ENCODE data around the gene CCDC110. TPM values are rescaled to one million over a fixed set of nuclear protein-coding genes. Genes with fewer than 3 reads are reported as not detected.

The CCDC110 gene
- total RNA-seq, 4 donors from 2014 or later = 6.8 to 22.1 (median 10.4) TPM

- Histone ChIP-seq H3K9me3 (no peaks in the 10 kb centered on the region), H3K4me3 (replicated peaks in 1 of 3) (no peak overlapping the region), H3K36me3 (no peaks in the 10 kb centered on the region), H3K27me3 (no peaks in the 10 kb centered on the region), H3K27ac (no peak overlapping the region), H3K4me1 (peaks cover 6 to 12% of the 10 kb centered on the region in 2 donors)
- no peak for DNase-seq
- 91 to 97% methylated on average over 8 of the region's 8 CpGs for WGBS, 2 donors
- intact Hi-C loops (cut with DNase I) = loop anchor here (5.0 kb wide), 1 partner anchor 124 kb away; no protein-coding TSS in a partner anchor
- no peak for TF ChIP-seq POLR2A (IDR thresholded peaks at IDR 0.05)
Observed at GRCh38 chr4:185473247-185473646, 1.7 kb upstream of the CCDC110 start.

- no peaks in the 10 kb centered on the region for H3K9me3 ChIP-seq
- H3K4me1 ChIP-seq = peaks cover 6 to 12% of the 10 kb centered on the region in 2 donors
- no peaks in the 10 kb centered on the region for H3K36me3 ChIP-seq
- peak overlapping the region in 1 of 3 donors; percentile 79 for H3K27ac ChIP-seq
- 46 to 48% methylated on average over 10 of the region's 10 CpGs for WGBS, 2 donors
- peak overlapping the region; percentile 48 to 92 (median 65) for H3K4me3 ChIP-seq (replicated peaks in 1 of 3)
- intact Hi-C loops (cut with DNase I) = loop anchor here (5.0 kb wide), 1 partner anchor 125 kb away; no protein-coding TSS in a partner anchor
- no peaks in the 10 kb centered on the region for H3K27me3 ChIP-seq
- TF ChIP-seq, protein P1, sequence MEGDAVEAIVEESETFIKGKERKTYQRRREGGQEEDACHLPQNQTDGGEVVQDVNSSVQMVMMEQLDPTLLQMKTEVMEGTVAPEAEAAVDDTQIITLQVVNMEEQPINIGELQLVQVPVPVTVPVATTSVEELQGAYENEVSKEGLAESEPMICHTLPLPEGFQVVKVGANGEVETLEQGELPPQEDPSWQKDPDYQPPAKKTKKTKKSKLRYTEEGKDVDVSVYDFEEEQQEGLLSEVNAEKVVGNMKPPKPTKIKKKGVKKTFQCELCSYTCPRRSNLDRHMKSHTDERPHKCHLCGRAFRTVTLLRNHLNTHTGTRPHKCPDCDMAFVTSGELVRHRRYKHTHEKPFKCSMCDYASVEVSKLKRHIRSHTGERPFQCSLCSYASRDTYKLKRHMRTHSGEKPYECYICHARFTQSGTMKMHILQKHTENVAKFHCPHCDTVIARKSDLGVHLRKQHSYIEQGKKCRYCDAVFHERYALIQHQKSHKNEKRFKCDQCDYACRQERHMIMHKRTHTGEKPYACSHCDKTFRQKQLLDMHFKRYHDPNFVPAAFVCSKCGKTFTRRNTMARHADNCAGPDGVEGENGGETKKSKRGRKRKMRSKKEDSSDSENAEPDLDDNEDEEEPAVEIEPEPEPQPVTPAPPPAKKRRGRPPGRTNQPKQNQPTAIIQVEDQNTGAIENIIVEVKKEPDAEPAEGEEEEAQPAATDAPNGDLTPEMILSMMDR (IDR thresholded peaks at IDR 0.05) = no peak
- no peak for TF ChIP-seq POLR2A (IDR thresholded peaks at IDR 0.05)
- no peak for DNase-seq
Observed at GRCh38 chr4:185472103-185472542, 590 bp upstream of the CCDC110 start.

DNA sequence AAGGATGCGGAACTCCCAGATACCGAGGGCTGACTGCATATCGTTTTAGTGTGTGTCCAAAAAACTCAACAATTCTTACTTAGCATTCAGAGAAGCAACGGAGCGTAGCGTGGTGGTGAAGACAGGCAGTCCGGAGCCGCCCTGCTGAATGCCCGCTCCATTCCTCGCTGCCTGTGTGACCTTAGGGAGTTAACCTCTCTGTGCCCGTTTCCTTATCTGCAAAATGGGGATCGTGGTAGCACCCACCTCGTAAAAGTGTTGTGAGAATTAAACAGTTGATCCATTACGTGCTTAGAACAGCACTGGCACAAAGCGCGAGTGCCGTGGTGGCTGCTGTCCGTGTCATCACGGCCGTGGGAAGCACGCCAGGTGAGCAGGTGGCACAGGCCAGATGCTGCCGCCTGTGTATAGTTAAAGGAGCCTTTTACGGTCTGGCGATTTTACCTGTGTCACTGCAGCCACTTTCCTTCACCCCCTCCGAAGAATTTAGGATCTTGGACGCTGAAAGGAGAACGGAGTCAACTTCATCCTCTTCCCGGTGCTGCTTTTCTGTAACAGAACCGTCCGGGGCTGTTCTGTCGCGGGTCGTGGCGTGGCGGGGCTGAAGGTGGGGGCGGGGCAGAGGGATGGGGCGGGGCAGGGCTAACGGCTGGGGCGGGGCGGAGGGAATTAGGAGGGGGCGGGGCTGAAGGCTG, 885 bp downstream of the CCDC110 start:
- intact Hi-C loops (cut with DNase I) = loop anchor here (5.0 kb wide), 1 partner anchor 127 kb away; no protein-coding TSS in a partner anchor
- Histone ChIP-seq H3K4me3 (replicated peaks in 1 of 3) (peak overlapping the region; percentile 47 to 64 (median 47)), H3K36me3 (no peaks in the 10 kb centered on the region), H3K9me3 (no peaks in the 10 kb centered on the region), H3K4me1 (peaks cover 6 to 12% of the 10 kb centered on the region in 2 donors), H3K27me3 (no peaks in the 10 kb centered on the region), H3K27ac (peak overlapping the region; percentile 58 to 76 (median 75))
- 2 to 5% methylated on average over 23 to 24 of the region's 41 CpGs for WGBS, 2 donors
- peak in 1 of 2 donors; percentile 27 for TF ChIP-seq POLR2A (IDR thresholded peaks at IDR 0.05)
- TF ChIP-seq, protein P1 (IDR thresholded peaks at IDR 0.05) = peak in 1 of 6 experiments; percentile 3
- peak; percentile 81 for DNase-seq

DNA sequence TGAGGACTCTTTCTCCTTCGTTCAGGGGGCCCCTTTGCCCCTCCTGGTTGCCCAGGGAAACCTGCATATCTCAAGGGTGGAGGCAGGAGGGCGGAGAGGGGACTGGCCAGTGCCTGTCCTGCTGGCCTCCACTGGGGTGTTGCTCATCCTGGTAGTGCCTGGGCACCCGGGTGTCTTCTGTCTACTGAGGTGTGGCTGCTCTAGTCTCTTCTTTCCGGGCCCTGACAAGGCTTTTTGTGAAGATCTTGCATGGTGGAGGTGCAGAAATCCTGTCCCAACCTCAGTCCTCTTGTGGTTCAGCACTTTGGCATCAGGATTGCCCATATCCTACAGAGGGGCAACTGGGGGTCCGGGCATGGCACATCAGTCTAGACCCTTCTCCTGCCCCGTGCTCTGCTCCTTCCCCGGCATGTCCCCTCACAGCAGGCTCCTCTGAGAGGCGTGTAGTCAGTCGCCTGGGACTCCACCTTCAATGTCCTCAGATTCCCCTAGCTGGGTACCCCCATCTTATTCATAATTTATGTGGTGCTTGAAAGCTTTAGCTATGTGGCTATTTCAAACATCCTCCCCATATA, 1.9 kb downstream of the CCDC110 start:
- TF ChIP-seq, protein P1 (IDR thresholded peaks at IDR 0.05) = no peak
- no peak for TF ChIP-seq POLR2A (IDR thresholded peaks at IDR 0.05)
- WGBS, 2 donors = 78 to 81% methylated on average over 8 to 9 of the region's 9 CpGs
- intact Hi-C loops (cut with DNase I) = loop anchor here (5.0 kb wide), 1 partner anchor 128 kb away; no protein-coding TSS in a partner anchor
- H3K27me3 ChIP-seq = no peaks in the 10 kb centered on the region
- no peaks in the 10 kb centered on the region for H3K9me3 ChIP-seq
- peaks cover 6 to 12% of the 10 kb centered on the region in 2 donors for H3K4me1 ChIP-seq
- no peak overlapping the region for H3K27ac ChIP-seq
- no peak overlapping the region for H3K4me3 ChIP-seq (replicated peaks in 1 of 3)
- no peaks in the 10 kb centered on the region for H3K36me3 ChIP-seq
- DNase-seq = no peak

- intact Hi-C loops (cut with DNase I) = no loop called here
- Histone ChIP-seq H3K36me3 (no peaks in the 10 kb centered on the region), H3K4me3 (replicated peaks in 1 of 3) (no peak overlapping the region), H3K27me3 (no peaks in the 10 kb centered on the region), H3K4me1 (peaks cover 6 to 12% of the 10 kb centered on the region in 2 donors), H3K27ac (no peak overlapping the region), H3K9me3 (no peaks in the 10 kb centered on the region)
- TF ChIP-seq, protein P1 (IDR thresholded peaks at IDR 0.05) = no peak
- no peak for TF ChIP-seq POLR2A (IDR thresholded peaks at IDR 0.05)
- no peak for DNase-seq
- 77 to 94% methylated on average over 2 of the region's 2 CpGs for WGBS, 2 donors
Observed at GRCh38 chr4:185468999-185469398, 2.5 kb downstream of the CCDC110 start.
